ENCODE measurements around the gene LZTR1. TPM values are rescaled to one million over a fixed set of nuclear protein-coding genes. Genes with fewer than 3 reads are reported as not detected.

LZTR1 gene
- total and polyA plus RNA-seq, 4 donors: 7.9 to 32.5 (median 13.2) TPM

GRCh38 chr22:21022507-21022906 lies 40.4 kb downstream of the LZTR1 start:
- 78% methylated on average over 10 of the region's 10 CpGs for WGBS
- Histone ChIP-seq H3K9ac (ENCODE audit: low read depth in 1 of 2, low read length in 2 of 2) (no peak overlapping the region), H3K9me3 (ENCODE audit: control insufficient read depth in 4 of 4, low read length in 3 of 4) (no peaks in the 10 kb centered on the region), H3K27ac (ENCODE audit: low read depth in 1 of 2, low read length in 2 of 2) (no peak overlapping the region), H3K27me3 (ENCODE audit: control insufficient read depth in 4 of 4, insufficient read depth in 4 of 4, low read length in 3 of 4) (no peaks in the 10 kb centered on the region), H3K36me3 (ENCODE audit: control insufficient read depth in 4 of 4, insufficient read depth in 3 of 4, low read depth in 1 of 4, low read length in 3 of 4) (no peaks in the 10 kb centered on the region), H3K4me1 (ENCODE audit: control insufficient read depth in 4 of 4, insufficient read depth in 4 of 4, low read length in 3 of 4) (no peaks in the 10 kb centered on the region), H3K4me3 (ENCODE audit: low read depth in 1 of 3, low read length in 3 of 3) (no peak overlapping the region)
- TF ChIP-seq FOXA2 (IDR thresholded peaks at IDR 0.05): no peak
- no peak for TF ChIP-seq JUND (IDR thresholded peaks at IDR 0.05)
- TF ChIP-seq HNF4A (conservative IDR thresholded peaks at IDR 0.05): no peak
- TF ChIP-seq YY1 (IDR thresholded peaks at IDR 0.05): no peak
- TF ChIP-seq GABPA (IDR thresholded peaks at IDR 0.05 in 1 of 2, conservative IDR thresholded peaks at IDR 0.05 in 1 of 2): no peak
- no peak for TF ChIP-seq ZBTB33 (IDR thresholded peaks at IDR 0.05)
- no peak for TF ChIP-seq EGR1 (IDR thresholded peaks at IDR 0.05; ENCODE audit: low read depth in 2 of 2)
- no peak for TF ChIP-seq REST (IDR thresholded peaks at IDR 0.05)
- no peak for TF ChIP-seq RXRA (IDR thresholded peaks at IDR 0.05)
- TF ChIP-seq NR2F2 (IDR thresholded peaks at IDR 0.05): no peak
- no peak for TF ChIP-seq MAX (IDR thresholded peaks at IDR 0.05)
- DNase-seq (ENCODE audit: low spot score): no peak

GRCh38 chr22:21022955-21023614 lies 41.0 kb downstream of the LZTR1 start:
- H3K9me3 ChIP-seq (ENCODE audit: control insufficient read depth in 4 of 4, low read length in 3 of 4): no peaks in the 10 kb centered on the region
- TF ChIP-seq MAX (IDR thresholded peaks at IDR 0.05) (no peak), ATF3 (IDR thresholded peaks at IDR 0.05) (no peak), TAF1 (conservative IDR thresholded peaks at IDR 0.05) (no peak), HNF4A (conservative IDR thresholded peaks at IDR 0.05) (no peak), NR2F2 (IDR thresholded peaks at IDR 0.05) (no peak), ZBTB33 (IDR thresholded peaks at IDR 0.05) (no peak), YY1 (IDR thresholded peaks at IDR 0.05) (no peak), HNF4G (IDR thresholded peaks at IDR 0.05) (no peak), EGR1 (IDR thresholded peaks at IDR 0.05; ENCODE audit: low read depth in 2 of 2) (no peak), JUND (IDR thresholded peaks at IDR 0.05) (no peak), FOXA1 (IDR thresholded peaks at IDR 0.05) (no peak), RXRA (IDR thresholded peaks at IDR 0.05) (no peak), REST (IDR thresholded peaks at IDR 0.05) (no peak), FOXA2 (IDR thresholded peaks at IDR 0.05) (no peak), GABPA (IDR thresholded peaks at IDR 0.05 in 1 of 2, conservative IDR thresholded peaks at IDR 0.05 in 1 of 2) (no peak), RAD21 (IDR thresholded peaks at IDR 0.05) (no peak), SP1 (IDR thresholded peaks at IDR 0.05) (no peak)

More at GRCh38 chr22:21022955-21023614, 41.0 kb downstream of the LZTR1 start:
- Histone ChIP-seq H3K4me3 (ENCODE audit: low read depth in 1 of 3, low read length in 3 of 3) (no peak overlapping the region), H3K36me3 (ENCODE audit: control insufficient read depth in 4 of 4, insufficient read depth in 3 of 4, low read depth in 1 of 4, low read length in 3 of 4) (no peaks in the 10 kb centered on the region), H3K9ac (ENCODE audit: low read depth in 1 of 2, low read length in 2 of 2) (no peak overlapping the region), H3K27me3 (ENCODE audit: control insufficient read depth in 4 of 4, insufficient read depth in 4 of 4, low read length in 3 of 4) (no peaks in the 10 kb centered on the region), H3K4me1 (ENCODE audit: control insufficient read depth in 4 of 4, insufficient read depth in 4 of 4, low read length in 3 of 4) (no peaks in the 10 kb centered on the region), H3K27ac (ENCODE audit: low read depth in 1 of 2, low read length in 2 of 2) (no peak overlapping the region)
- no peak for DNase-seq (ENCODE audit: low spot score)
- WGBS: 82% methylated on average over 13 of the region's 13 CpGs

Data from liver (tissue), 9 donors.